ENCODE data around the gene SBSN. TPM values are rescaled to one million over a fixed set of nuclear protein-coding genes. Genes with fewer than 3 reads are reported as not detected.

The SBSN gene
- total and polyA plus RNA-seq, 10 of the 15 experiments (the other 5 are each of a cell fraction or from before 2014, with no cell fraction given): 0.09 TPM; not detected in 9

DNA sequence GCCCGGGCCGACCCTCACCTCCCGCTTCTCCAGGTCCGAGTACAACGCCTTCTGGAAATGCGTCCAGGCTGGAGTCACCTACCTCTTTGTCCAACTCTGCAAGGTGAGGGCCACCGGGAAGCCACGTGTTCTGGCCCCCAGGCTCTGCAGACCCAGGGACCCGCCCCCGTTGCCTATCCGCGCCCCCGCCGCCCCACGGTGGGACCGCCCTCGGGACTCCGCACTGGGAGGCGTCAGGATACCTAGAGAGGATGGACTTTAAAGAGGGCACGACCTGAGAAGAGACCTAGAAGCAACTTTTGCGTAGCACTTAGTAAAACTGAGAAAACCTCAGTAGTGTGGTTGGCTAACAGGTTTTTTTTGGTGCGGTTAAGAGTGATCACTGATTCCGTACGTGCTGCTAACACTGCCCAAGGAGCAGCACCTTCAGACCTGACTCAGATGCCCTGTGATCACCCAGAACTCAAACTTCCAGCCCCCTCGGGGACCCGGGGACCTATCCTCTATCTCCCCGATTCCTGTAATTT is 17.8 kb upstream of the SBSN start (continued):
- TF ChIP-seq SRF (IDR thresholded peaks at IDR 0.05; ENCODE audit: low read depth in 2 of 2, low read length in 2 of 2) (no peak), SMC3 (IDR thresholded peaks at IDR 0.05; ENCODE audit: borderline replicate concordance, low read length) (no peak), HDGF (IDR thresholded peaks at IDR 0.05) (no peak), RCOR1 (conservative IDR thresholded peaks at IDR 0.05; ENCODE audit: low read depth, low read length) (no peak), CHD1 (IDR thresholded peaks at IDR 0.05; ENCODE audit: low read depth, low read length) (no peak), NRF1 (conservative IDR thresholded peaks at IDR 0.05; ENCODE audit: low read depth, low read length) (no peak), CBFB (IDR thresholded peaks at IDR 0.05; ENCODE audit: low read depth) (peak; percentile 67; the same call in 1 of the 2 replicates), IKZF1 (conservative IDR thresholded peaks at IDR 0.05) (no peak), CREB1 (IDR thresholded peaks at IDR 0.05; ENCODE audit: low read depth) (peak; percentile 37; the same call in 1 of the 2 replicates), NFIC (IDR thresholded peaks at IDR 0.05; ENCODE audit: low read depth, low read length) (no peak; the same call in 1 of the 2 replicates), ZNF274 (IDR thresholded peaks at IDR 0.05; ENCODE audit: insufficient read depth, insufficient read length) (no peak), IKZF2 (IDR thresholded peaks at IDR 0.05) (peak in 1 of 2 experiments; percentile 35; a peak in 1 of 4 replicates), MEF2A (IDR thresholded peaks at IDR 0.05; ENCODE audit: insufficient read depth, low read depth, low read length) (no peak), ZNF384 (IDR thresholded peaks at IDR 0.05; ENCODE audit: borderline replicate concordance, low read depth, low read length) (peak; percentile 53; the same call in 1 of the 2 replicates), TARDBP (IDR thresholded peaks at IDR 0.05; ENCODE audit: borderline replicate concordance) (no peak), BHLHE40 (IDR thresholded peaks at IDR 0.05; ENCODE audit: borderline replicate concordance in 1 of 2, low read depth in 2 of 2, low read length in 1 of 2) (peak; percentile 52 to 53; a peak in 3 of 4 replicates), MTA2 (IDR thresholded peaks at IDR 0.05; ENCODE audit: low read depth) (peak; percentile 48; the same call in 1 of the 2 replicates), CBX3 (IDR thresholded peaks at IDR 0.05; ENCODE audit: borderline replicate concordance, low read depth) (no peak), ESRRA (IDR thresholded peaks at IDR 0.05; ENCODE audit: low read length) (no peak)
- TF ChIP-seq, protein P1, sequence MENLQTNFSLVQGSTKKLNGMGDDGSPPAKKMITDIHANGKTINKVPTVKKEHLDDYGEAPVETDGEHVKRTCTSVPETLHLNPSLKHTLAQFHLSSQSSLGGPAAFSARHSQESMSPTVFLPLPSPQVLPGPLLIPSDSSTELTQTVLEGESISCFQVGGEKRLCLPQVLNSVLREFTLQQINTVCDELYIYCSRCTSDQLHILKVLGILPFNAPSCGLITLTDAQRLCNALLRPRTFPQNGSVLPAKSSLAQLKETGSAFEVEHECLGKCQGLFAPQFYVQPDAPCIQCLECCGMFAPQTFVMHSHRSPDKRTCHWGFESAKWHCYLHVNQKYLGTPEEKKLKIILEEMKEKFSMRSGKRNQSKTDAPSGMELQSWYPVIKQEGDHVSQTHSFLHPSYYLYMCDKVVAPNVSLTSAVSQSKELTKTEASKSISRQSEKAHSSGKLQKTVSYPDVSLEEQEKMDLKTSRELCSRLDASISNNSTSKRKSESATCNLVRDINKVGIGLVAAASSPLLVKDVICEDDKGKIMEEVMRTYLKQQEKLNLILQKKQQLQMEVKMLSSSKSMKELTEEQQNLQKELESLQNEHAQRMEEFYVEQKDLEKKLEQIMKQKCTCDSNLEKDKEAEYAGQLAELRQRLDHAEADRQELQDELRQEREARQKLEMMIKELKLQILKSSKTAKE (IDR thresholded peaks at IDR 0.05; ENCODE audit: low read depth, poor library complexity, severe bottlenecking): peak; percentile 55
- TF ChIP-seq, protein P2, sequence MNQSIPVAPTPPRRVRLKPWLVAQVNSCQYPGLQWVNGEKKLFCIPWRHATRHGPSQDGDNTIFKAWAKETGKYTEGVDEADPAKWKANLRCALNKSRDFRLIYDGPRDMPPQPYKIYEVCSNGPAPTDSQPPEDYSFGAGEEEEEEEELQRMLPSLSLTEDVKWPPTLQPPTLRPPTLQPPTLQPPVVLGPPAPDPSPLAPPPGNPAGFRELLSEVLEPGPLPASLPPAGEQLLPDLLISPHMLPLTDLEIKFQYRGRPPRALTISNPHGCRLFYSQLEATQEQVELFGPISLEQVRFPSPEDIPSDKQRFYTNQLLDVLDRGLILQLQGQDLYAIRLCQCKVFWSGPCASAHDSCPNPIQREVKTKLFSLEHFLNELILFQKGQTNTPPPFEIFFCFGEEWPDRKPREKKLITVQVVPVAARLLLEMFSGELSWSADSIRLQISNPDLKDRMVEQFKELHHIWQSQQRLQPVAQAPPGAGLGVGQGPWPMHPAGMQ (IDR thresholded peaks at IDR 0.05; ENCODE audit: borderline replicate concordance): peak; percentile 31; the same call in 1 of the 2 replicates
- TF ChIP-seq, protein P3, sequence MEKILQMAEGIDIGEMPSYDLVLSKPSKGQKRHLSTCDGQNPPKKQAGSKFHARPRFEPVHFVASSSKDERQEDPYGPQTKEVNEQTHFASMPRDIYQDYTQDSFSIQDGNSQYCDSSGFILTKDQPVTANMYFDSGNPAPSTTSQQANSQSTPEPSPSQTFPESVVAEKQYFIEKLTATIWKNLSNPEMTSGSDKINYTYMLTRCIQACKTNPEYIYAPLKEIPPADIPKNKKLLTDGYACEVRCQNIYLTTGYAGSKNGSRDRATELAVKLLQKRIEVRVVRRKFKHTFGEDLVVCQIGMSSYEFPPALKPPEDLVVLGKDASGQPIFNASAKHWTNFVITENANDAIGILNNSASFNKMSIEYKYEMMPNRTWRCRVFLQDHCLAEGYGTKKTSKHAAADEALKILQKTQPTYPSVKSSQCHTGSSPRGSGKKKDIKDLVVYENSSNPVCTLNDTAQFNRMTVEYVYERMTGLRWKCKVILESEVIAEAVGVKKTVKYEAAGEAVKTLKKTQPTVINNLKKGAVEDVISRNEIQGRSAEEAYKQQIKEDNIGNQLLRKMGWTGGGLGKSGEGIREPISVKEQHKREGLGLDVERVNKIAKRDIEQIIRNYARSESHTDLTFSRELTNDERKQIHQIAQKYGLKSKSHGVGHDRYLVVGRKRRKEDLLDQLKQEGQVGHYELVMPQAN (conservative IDR thresholded peaks at IDR 0.05): 0 out of 2 replicates have a peak, but pooled peaks have one; percentile 0
- TF ChIP-seq, protein P4, sequence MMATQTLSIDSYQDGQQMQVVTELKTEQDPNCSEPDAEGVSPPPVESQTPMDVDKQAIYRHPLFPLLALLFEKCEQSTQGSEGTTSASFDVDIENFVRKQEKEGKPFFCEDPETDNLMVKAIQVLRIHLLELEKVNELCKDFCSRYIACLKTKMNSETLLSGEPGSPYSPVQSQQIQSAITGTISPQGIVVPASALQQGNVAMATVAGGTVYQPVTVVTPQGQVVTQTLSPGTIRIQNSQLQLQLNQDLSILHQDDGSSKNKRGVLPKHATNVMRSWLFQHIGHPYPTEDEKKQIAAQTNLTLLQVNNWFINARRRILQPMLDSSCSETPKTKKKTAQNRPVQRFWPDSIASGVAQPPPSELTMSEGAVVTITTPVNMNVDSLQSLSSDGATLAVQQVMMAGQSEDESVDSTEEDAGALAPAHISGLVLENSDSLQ (IDR thresholded peaks at IDR 0.05): no peak
- TF ChIP-seq, protein P5, sequence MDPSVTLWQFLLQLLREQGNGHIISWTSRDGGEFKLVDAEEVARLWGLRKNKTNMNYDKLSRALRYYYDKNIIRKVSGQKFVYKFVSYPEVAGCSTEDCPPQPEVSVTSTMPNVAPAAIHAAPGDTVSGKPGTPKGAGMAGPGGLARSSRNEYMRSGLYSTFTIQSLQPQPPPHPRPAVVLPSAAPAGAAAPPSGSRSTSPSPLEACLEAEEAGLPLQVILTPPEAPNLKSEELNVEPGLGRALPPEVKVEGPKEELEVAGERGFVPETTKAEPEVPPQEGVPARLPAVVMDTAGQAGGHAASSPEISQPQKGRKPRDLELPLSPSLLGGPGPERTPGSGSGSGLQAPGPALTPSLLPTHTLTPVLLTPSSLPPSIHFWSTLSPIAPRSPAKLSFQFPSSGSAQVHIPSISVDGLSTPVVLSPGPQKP (IDR thresholded peaks at IDR 0.05; ENCODE audit: low read depth, low read length): no peak

Measured in GM12878 (cell line).